ENCODE results near the gene CDCA8.

- TF ChIP-seq POLR2A (IDR thresholded peaks at IDR 0.05; ENCODE audit: extremely low read depth, insufficient read length) (no peak), MAX (IDR thresholded peaks at IDR 0.05; ENCODE audit: low read depth, low read length) (no peak)
- TF ChIP-seq, protein P1, sequence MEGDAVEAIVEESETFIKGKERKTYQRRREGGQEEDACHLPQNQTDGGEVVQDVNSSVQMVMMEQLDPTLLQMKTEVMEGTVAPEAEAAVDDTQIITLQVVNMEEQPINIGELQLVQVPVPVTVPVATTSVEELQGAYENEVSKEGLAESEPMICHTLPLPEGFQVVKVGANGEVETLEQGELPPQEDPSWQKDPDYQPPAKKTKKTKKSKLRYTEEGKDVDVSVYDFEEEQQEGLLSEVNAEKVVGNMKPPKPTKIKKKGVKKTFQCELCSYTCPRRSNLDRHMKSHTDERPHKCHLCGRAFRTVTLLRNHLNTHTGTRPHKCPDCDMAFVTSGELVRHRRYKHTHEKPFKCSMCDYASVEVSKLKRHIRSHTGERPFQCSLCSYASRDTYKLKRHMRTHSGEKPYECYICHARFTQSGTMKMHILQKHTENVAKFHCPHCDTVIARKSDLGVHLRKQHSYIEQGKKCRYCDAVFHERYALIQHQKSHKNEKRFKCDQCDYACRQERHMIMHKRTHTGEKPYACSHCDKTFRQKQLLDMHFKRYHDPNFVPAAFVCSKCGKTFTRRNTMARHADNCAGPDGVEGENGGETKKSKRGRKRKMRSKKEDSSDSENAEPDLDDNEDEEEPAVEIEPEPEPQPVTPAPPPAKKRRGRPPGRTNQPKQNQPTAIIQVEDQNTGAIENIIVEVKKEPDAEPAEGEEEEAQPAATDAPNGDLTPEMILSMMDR (IDR thresholded peaks at IDR 0.05; ENCODE audit: low read depth, low read length): no peak
Observed at GRCh38 chr1:37662031-37662755, 30.1 kb upstream of the CDCA8 start.

Measured in NB4 (cell line).